ENCODE results near the gene PITX2.
"Not testable (repeated sequence)": the region's sequence is repeated elsewhere in the genome, so short reads cannot be mapped to it uniquely, and the experiment has no call there.

Gene PITX2

GRCh38 chr4:110610940-110611831 is 11.7 kb downstream of the PITX2 start:
- DNase-seq (ENCODE audit: low read depth) = no peak

- DNase-seq (ENCODE audit: low read depth) = no peak
Measured at GRCh38 chr4:110610620-110610939, 12.3 kb downstream of the PITX2 start.

- DNase-seq (ENCODE audit: low read depth) = no peak
Measured at GRCh38 chr4:110609044-110609750, 13.7 kb downstream of the PITX2 start.

GRCh38 chr4:110605077-110605476 is 17.8 kb downstream of the PITX2 start:
- no peak for DNase-seq (ENCODE audit: low read depth)

GRCh38 chr4:110602061-110602460 is 20.8 kb downstream of the PITX2 start:
- DNase-seq (ENCODE audit: low read depth) = no peak

- no peak for DNase-seq (ENCODE audit: low read depth)
Measured at GRCh38 chr4:110597582-110597981, 25.3 kb downstream of the PITX2 start.

- no peak for DNase-seq (ENCODE audit: low read depth)
Measured at GRCh38 chr4:110596431-110596830, 26.4 kb downstream of the PITX2 start.

- DNase-seq (ENCODE audit: low read depth) = no peak
Measured at GRCh38 chr4:110595583-110595982, 27.3 kb downstream of the PITX2 start.

- no peak for DNase-seq (ENCODE audit: low read depth)
Measured at GRCh38 chr4:110589297-110589696, 33.6 kb downstream of the PITX2 start.

- no peak for DNase-seq (ENCODE audit: low read depth)
Measured at GRCh38 chr4:110587666-110588285, 35.1 kb downstream of the PITX2 start.

GRCh38 chr4:110586131-110586850 is 36.6 kb downstream of the PITX2 start:
- no peak for DNase-seq (ENCODE audit: low read depth)

GRCh38 chr4:110576696-110577095 is 46.2 kb downstream of the PITX2 start:
- DNase-seq (ENCODE audit: low read depth) = not testable (repeated sequence)

Measured in stimulated activated CD4-positive, alpha-beta T cell treated with anti-CD3 and anti-CD28 coated beads, Interleukin-2, amount 100 ng/mL, for 4 hours (primary cell).